Osteocyte (in vitro differentiated cells): ENCODE measurements around the gene MRTFA. TPM values are rescaled to one million over a fixed set of nuclear protein-coding genes. Genes with fewer than 3 reads are reported as not detected.

Experiments
- DNase-seq: peaks from one replicate; pipeline ENCODE4 v3.0.0; 2021; ENCODE audit warnings: mixed read lengths; ENCODE audit not compliant: unreplicated experiment; ENCODE audit errors: extremely low spot score
- H3K27ac Mint-ChIP-seq: one replicate; pipeline ENCODE4 v1.8.0; 2021; ENCODE audit warnings: mild to moderate bottlenecking, mixed read lengths; ENCODE audit not compliant: unreplicated experiment
- H3K27me3 Mint-ChIP-seq: one replicate; pipeline ENCODE4 v1.8.0; 2021; ENCODE audit warnings: mixed read lengths; ENCODE audit not compliant: unreplicated experiment
- H3K36me3 Mint-ChIP-seq: one replicate; pipeline ENCODE4 v1.8.0; 2021; ENCODE audit warnings: mixed read lengths; ENCODE audit not compliant: unreplicated experiment
- H3K4me1 Mint-ChIP-seq: one replicate; pipeline ENCODE4 v1.8.0; 2021; ENCODE audit warnings: mixed read lengths; ENCODE audit not compliant: unreplicated experiment
- H3K4me3 Mint-ChIP-seq: one replicate; pipeline ENCODE4 v1.8.0; 2021; ENCODE audit warnings: mild to moderate bottlenecking, moderate library complexity, mixed read lengths; ENCODE audit not compliant: unreplicated experiment
- H3K9me3 Mint-ChIP-seq: one replicate; pipeline ENCODE4 v1.8.0; 2021; ENCODE audit warnings: mixed read lengths; ENCODE audit not compliant: unreplicated experiment
- total RNA-seq: library from RNA; stranded (reverse); gene quantifications from 2 replicates; pipeline ENCODE4 v1.2.1, GENCODE V29; 2021
- TF ChIP-seq, protein P1 (sequence below): fragments of 200-600 bp; sonication (generic); IDR thresholded peaks from 2 replicates; pipeline ENCODE4 v1.5.0; 2021; ENCODE audit warnings: antibody characterized with exemption, mild to moderate bottlenecking, moderate library complexity

The MRTFA gene
- total RNA-seq, 1 donor from 2014 or later, result 59.0 TPM

DNA sequence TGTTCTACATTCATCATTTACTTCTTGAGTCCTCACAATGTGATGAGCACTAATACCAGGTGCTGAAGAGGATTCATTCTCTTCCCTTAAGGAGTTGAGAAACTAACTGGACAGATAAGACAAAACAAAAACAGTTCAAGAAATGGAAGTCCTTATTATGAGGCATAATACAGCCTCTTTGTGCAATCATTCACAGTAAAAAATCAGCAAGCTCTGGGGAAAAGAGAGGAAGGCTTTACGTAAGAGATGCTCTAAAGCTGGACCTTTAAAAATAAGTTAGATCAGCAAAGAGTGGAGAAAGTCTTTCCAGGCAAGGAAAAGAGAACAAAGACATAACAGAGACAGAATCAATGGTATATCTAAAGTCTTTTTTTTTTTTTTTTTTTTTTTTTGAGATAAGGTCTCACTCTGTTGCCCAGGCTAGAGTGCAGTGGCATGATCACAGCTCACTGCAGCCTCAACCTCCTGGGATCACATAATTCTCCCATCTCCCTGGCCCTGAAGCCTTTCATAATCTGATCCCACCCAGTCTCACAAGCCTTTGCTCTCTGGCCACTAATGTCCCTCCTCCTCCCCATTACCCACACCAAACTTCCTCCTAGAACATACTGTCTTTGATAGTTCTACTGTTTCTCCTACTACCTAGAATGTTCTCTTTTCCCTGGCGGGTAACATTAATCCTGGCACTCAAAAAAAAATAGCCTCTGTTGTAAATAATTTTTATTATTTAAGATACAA, 40.9 kb downstream of the MRTFA start:
- peaks cover 54% of the 10 kb centered on the region for H3K4me1 Mint-ChIP-seq
- no peak for DNase-seq
- TF ChIP-seq, protein P1, sequence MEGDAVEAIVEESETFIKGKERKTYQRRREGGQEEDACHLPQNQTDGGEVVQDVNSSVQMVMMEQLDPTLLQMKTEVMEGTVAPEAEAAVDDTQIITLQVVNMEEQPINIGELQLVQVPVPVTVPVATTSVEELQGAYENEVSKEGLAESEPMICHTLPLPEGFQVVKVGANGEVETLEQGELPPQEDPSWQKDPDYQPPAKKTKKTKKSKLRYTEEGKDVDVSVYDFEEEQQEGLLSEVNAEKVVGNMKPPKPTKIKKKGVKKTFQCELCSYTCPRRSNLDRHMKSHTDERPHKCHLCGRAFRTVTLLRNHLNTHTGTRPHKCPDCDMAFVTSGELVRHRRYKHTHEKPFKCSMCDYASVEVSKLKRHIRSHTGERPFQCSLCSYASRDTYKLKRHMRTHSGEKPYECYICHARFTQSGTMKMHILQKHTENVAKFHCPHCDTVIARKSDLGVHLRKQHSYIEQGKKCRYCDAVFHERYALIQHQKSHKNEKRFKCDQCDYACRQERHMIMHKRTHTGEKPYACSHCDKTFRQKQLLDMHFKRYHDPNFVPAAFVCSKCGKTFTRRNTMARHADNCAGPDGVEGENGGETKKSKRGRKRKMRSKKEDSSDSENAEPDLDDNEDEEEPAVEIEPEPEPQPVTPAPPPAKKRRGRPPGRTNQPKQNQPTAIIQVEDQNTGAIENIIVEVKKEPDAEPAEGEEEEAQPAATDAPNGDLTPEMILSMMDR, result no peak
- no peak overlapping the region for H3K27ac Mint-ChIP-seq
- H3K4me3 Mint-ChIP-seq, result no peak overlapping the region
- no peaks in the 10 kb centered on the region for H3K27me3 Mint-ChIP-seq
- no peaks in the 10 kb centered on the region for H3K9me3 Mint-ChIP-seq
- H3K36me3 Mint-ChIP-seq, result no peaks in the 10 kb centered on the region

DNA sequence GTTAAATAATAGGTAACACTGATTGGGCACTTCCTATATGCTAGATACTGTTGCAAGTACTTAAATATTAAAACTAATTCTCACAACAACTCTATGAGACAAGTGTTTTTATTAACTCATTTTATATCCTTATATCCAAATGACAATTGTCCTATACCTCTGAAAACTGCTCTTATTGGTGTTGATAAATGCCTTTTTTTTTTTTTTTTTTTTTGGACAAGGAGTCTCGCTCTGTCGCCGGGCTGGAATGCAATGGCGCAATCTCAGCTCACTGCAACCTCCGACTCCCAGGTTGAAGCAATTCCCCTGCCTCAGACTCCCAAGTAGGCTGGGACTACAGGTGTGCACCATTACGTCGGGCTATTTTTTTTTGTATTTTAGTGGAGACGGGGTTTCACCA, 41.6 kb downstream of the MRTFA start:
- no peak for DNase-seq
- Mint-ChIP-seq H3K36me3 (no peaks in the 10 kb centered on the region), H3K9me3 (no peaks in the 10 kb centered on the region), H3K4me1 (peaks cover 49% of the 10 kb centered on the region), H3K4me3 (no peak overlapping the region), H3K27ac (no peak overlapping the region), H3K27me3 (no peaks in the 10 kb centered on the region)
- TF ChIP-seq, protein P1, result no peak

DNA sequence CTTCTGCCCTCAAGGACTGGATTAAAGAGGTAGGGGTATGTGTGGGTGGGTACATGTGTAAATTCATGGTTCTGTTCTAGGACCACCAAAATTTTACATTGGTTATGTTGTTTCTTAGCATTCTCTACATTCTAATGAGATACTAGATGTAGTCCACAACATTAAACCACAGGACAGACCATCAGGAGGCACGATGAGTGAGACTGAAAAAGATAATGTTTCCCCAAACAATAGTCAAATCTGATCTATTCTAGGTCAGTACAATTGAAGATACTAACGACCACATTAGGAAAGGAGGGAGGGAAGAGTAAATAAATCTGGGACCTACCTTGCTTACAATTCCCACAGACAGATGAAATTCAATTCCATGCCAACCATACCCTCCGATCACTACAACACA, 42.2 kb downstream of the MRTFA start:
- Mint-ChIP-seq H3K27ac (no peak overlapping the region), H3K4me1 (peaks cover 49% of the 10 kb centered on the region), H3K4me3 (no peak overlapping the region), H3K36me3 (no peaks in the 10 kb centered on the region), H3K9me3 (no peaks in the 10 kb centered on the region), H3K27me3 (no peaks in the 10 kb centered on the region)
- TF ChIP-seq, protein P1, result no peak
- DNase-seq, result no peak

DNA sequence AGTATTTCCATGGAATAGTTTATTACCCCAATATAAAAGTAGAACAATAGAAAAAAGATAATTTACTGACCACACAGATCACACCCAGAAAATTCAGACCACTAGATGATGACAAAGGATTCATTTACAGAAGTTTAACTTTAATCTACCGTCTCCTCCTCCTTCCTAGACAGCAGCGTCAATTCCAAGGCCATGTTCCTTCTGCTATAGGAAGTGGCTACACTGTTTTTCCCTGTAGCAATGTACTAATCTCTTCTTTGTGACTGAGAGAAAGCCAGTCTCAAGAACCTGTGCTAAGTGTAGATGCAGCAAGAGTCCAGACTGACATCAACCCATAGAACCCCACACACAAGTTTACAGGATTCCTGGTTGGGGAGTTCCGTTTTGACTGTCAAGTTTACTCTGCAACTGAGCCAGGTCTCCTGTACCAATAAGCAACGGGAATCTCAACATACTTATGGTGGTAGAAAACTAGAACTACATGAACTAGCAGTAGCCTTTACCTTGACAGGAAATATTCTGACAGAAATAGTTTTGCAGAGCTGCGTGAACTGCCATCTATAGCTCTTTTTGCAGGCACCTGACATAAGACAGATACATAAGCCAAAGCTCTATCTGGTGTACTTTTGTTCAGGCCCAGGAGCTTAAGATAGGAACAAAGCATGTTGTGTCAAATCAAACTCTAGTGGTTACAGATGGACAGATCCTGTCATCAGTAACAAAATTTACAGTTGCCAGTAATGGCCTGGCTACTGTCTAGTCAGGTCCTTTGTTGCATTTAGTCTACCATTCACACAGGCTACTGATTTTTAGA, 42.9 kb downstream of the MRTFA start:
- no peak for DNase-seq
- H3K27me3 Mint-ChIP-seq, result no peaks in the 10 kb centered on the region
- H3K36me3 Mint-ChIP-seq, result peaks cover 3% of the 10 kb centered on the region
- no peak overlapping the region for H3K27ac Mint-ChIP-seq
- peaks cover 53% of the 10 kb centered on the region for H3K4me1 Mint-ChIP-seq
- no peaks in the 10 kb centered on the region for H3K9me3 Mint-ChIP-seq
- H3K4me3 Mint-ChIP-seq, result no peak overlapping the region
- TF ChIP-seq, protein P1, result no peak
